ENCODE results near the gene PON1.

- TF ChIP-seq RARB (CRISPR knock-in tag; IDR thresholded peaks at IDR 0.05) (no peak), ISL1 (CRISPR knock-in tag; IDR thresholded peaks at IDR 0.05) (no peak), CREB5 (CRISPR knock-in tag; IDR thresholded peaks at IDR 0.05; ENCODE audit: low read depth) (no peak), TOX (CRISPR knock-in tag; IDR thresholded peaks at IDR 0.05; ENCODE audit: borderline replicate concordance) (no peak), ZNF8 (CRISPR knock-in tag; IDR thresholded peaks at IDR 0.05) (no peak)
These were observed 1.9 kb downstream of the PON1 start for GRCh38 chr7:95322396-95322795.

Measured in SK-N-SH treated with all-trans-retinoic acid at 6 μM for 48 hours (cell line).